SIG-M5 (cell line): ENCODE measurements around the gene ADM.

Experiments used
- DNase-seq: peaks from one replicate; lab custom pipeline; 2025; lab: John Stamatoyannopoulos, UW

ADM gene

GRCh38 chr11:10328314-10329098, 23.6 kb downstream of the ADM start:
- no peak for DNase-seq

GRCh38 chr11:10329356-10329755, 24.5 kb downstream of the ADM start:
- no peak for DNase-seq

GRCh38 chr11:10329935-10330334, 25.1 kb downstream of the ADM start:
- DNase-seq, result no peak

GRCh38 chr11:10331548-10332289, 26.8 kb downstream of the ADM start:
- DNase-seq, result no peak

GRCh38 chr11:10333490-10333889, 28.6 kb downstream of the ADM start:
- no peak for DNase-seq

- no peak for DNase-seq
Observed at GRCh38 chr11:10338287-10338686, 33.4 kb downstream of the ADM start.

- no peak for DNase-seq
Observed at GRCh38 chr11:10348650-10349280, 43.9 kb downstream of the ADM start.

- DNase-seq, result no peak
Observed at GRCh38 chr11:10349281-10349665, 44.4 kb downstream of the ADM start.

GRCh38 chr11:10349806-10350205, 44.9 kb downstream of the ADM start:
- no peak for DNase-seq

- DNase-seq, result no peak
Observed at GRCh38 chr11:10350334-10350733, 45.5 kb downstream of the ADM start.

GRCh38 chr11:10351435-10351764, 46.5 kb downstream of the ADM start:
- no peak for DNase-seq

- DNase-seq, result no peak
Observed at GRCh38 chr11:10351765-10352641, 47.1 kb downstream of the ADM start.

- DNase-seq, result no peak
Observed at GRCh38 chr11:10352921-10353550, 48.2 kb downstream of the ADM start.

GRCh38 chr11:10354389-10354788, 49.5 kb downstream of the ADM start:
- no peak for DNase-seq

- no peak for DNase-seq
Observed at GRCh38 chr11:10355257-10355661, 50.4 kb downstream of the ADM start.

- no peak for DNase-seq
Observed at GRCh38 chr11:10356161-10356560, 51.3 kb downstream of the ADM start.
